Activated B cell treated with CpG ODN at 0.5 μM for 24 hours (primary cell): ENCODE results near the gene GOLT1A. TPM values are rescaled to one million over a fixed set of nuclear protein-coding genes. Genes with fewer than 3 reads are reported as not detected.

Source experiments
- ATAC-seq: fragments of 200-7000 bp; cut with Tn5 transposase; one replicate; pipeline ENCODE4 v1.10.0; 2021; ENCODE audit warnings: low read depth, mild to moderate bottlenecking, moderate library complexity
- CTCF ChIA-PET: fragments of 350-600 bp; sonication (Branson Sonifier 250); formaldehyde crosslinking; loops from one replicate; lab custom pipeline; 2021; ENCODE audit warnings: antibody characterized with exemption; lab: Charles Lee
- POLR2A ChIA-PET: fragments of 350-600 bp; sonication (Branson Sonifier 250); formaldehyde crosslinking; loops from one replicate; lab custom pipeline; 2021; ENCODE audit warnings: antibody characterized with exemption; lab: Charles Lee
- DNase-seq: peaks from one replicate; pipeline ENCODE4 v3.0.0; 2022
- H3K27ac Mint-ChIP-seq: one replicate; pipeline ENCODE4 v1.8.0; 2020; ENCODE audit warnings: mixed read lengths
- H3K27me3 Mint-ChIP-seq: one replicate; pipeline ENCODE4 v1.8.0; 2021; ENCODE audit warnings: mixed read lengths
- H3K36me3 Mint-ChIP-seq: one replicate; pipeline ENCODE4 v1.8.0; 2021; ENCODE audit warnings: low read depth, mixed read lengths
- H3K4me1 Mint-ChIP-seq: one replicate; pipeline ENCODE4 v1.8.0; 2021; ENCODE audit warnings: mixed read lengths
- H3K4me3 Mint-ChIP-seq: one replicate; pipeline ENCODE4 v1.8.0; 2020; ENCODE audit warnings: mild to moderate bottlenecking, mixed read lengths
- H3K9me3 Mint-ChIP-seq: one replicate; pipeline ENCODE4 v1.8.0; 2020; ENCODE audit warnings: mixed read lengths
- intact Hi-C: fragments of 100-400 bp; cut with micrococcal nuclease; formaldehyde crosslinking; loops from one replicate; pipeline ENCODE4 v1.15.1; 2024
- total RNA-seq: library from RNA; stranded (reverse); gene quantifications from 2 replicates; pipeline ENCODE4 v1.2.3, GENCODE V29; 2022
- TF ChIP-seq, protein P1 (sequence below): fragments of 200-600 bp; IDR thresholded peaks from one replicate; pipeline ENCODE4 v1.8.0; 2022; ENCODE audit warnings: antibody characterized with exemption, mild to moderate bottlenecking

GOLT1A gene
- total RNA-seq, 1 donor from 2014 or later: not detected

GRCh38 chr1:204205486-204205885 lies 8.3 kb downstream of the GOLT1A start:
- intact Hi-C loops: no loop called here
- H3K27me3 Mint-ChIP-seq: peaks cover 28% of the 10 kb centered on the region
- DNase-seq: no peak
- no peaks in the 10 kb centered on the region for H3K4me1 Mint-ChIP-seq
- TF ChIP-seq, protein P1, sequence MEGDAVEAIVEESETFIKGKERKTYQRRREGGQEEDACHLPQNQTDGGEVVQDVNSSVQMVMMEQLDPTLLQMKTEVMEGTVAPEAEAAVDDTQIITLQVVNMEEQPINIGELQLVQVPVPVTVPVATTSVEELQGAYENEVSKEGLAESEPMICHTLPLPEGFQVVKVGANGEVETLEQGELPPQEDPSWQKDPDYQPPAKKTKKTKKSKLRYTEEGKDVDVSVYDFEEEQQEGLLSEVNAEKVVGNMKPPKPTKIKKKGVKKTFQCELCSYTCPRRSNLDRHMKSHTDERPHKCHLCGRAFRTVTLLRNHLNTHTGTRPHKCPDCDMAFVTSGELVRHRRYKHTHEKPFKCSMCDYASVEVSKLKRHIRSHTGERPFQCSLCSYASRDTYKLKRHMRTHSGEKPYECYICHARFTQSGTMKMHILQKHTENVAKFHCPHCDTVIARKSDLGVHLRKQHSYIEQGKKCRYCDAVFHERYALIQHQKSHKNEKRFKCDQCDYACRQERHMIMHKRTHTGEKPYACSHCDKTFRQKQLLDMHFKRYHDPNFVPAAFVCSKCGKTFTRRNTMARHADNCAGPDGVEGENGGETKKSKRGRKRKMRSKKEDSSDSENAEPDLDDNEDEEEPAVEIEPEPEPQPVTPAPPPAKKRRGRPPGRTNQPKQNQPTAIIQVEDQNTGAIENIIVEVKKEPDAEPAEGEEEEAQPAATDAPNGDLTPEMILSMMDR: no peak
- H3K36me3 Mint-ChIP-seq: no peaks in the 10 kb centered on the region
- no peak for ATAC-seq
- no peak overlapping the region for H3K4me3 Mint-ChIP-seq
- no peaks in the 10 kb centered on the region for H3K9me3 Mint-ChIP-seq
- POLR2A ChIA-PET: interaction anchor here (0.6 kb wide), 1 partner anchor 155 kb away, joined by 3 read pairs; no protein-coding TSS in a partner anchor
- CTCF ChIA-PET: interaction anchor here (1.0 to 2.4 kb wide), 4 partner anchors 11 to 193 kb away, joined by 3 to 17 read pairs (median 12); no protein-coding TSS in a partner anchor
- H3K27ac Mint-ChIP-seq: no peak overlapping the region

GRCh38 chr1:204204944-204205343 lies 8.8 kb downstream of the GOLT1A start:
- Mint-ChIP-seq H3K4me1 (no peaks in the 10 kb centered on the region), H3K4me3 (no peak overlapping the region), H3K36me3 (no peaks in the 10 kb centered on the region), H3K9me3 (no peaks in the 10 kb centered on the region), H3K27me3 (peaks cover 28% of the 10 kb centered on the region), H3K27ac (no peak overlapping the region)
- TF ChIP-seq, protein P1: no peak
- no peak for ATAC-seq
- CTCF ChIA-PET: interaction anchor here (1.0 kb wide), 1 partner anchor 194 kb away, joined by 3 read pairs; no protein-coding TSS in a partner anchor
- POLR2A ChIA-PET: no interaction called here
- no peak for DNase-seq
- intact Hi-C loops: no loop called here

DNA sequence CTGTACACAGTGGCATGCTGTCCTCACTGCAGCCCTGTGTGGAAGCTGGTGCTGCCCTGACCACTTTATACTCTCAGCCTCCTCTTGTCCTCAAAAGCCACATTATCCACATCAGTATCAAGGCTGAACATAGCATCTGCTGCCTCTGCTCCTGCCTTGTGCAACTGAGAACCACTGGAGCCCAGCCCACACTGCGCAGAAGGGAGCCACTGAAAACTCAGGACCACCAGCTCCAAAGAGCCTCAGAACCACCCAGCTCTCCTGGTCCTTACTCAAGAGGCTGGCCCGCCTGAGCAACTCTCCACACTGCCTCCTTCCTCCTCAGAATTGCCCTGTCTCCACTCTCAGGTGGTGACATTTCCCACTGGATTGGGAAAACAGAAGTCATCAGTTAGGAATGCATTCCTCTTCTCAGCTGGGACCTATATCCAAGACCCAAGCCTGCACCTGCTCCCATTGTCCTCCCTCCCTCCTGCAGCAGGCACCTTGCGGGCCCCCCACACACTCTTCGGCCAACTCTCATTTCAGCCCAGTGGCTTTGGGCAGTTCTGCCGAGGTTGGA lies 10.5 kb downstream of the GOLT1A start:
- CTCF ChIA-PET: no interaction called here
- POLR2A ChIA-PET: no interaction called here
- H3K9me3 Mint-ChIP-seq: no peaks in the 10 kb centered on the region
- no peak overlapping the region for H3K4me3 Mint-ChIP-seq
- DNase-seq: no peak
- H3K27ac Mint-ChIP-seq: no peak overlapping the region
- TF ChIP-seq, protein P1: no peak
- H3K36me3 Mint-ChIP-seq: no peaks in the 10 kb centered on the region
- ATAC-seq: no peak
- H3K27me3 Mint-ChIP-seq: peaks cover 30% of the 10 kb centered on the region
- no peaks in the 10 kb centered on the region for H3K4me1 Mint-ChIP-seq
- intact Hi-C loops: no loop called here

GRCh38 chr1:204202481-204202880 lies 11.3 kb downstream of the GOLT1A start:
- TF ChIP-seq, protein P1: no peak
- no peak for DNase-seq
- Mint-ChIP-seq H3K27ac (no peak overlapping the region), H3K9me3 (no peaks in the 10 kb centered on the region), H3K27me3 (peaks cover 28% of the 10 kb centered on the region), H3K4me3 (no peak overlapping the region), H3K4me1 (no peaks in the 10 kb centered on the region), H3K36me3 (no peaks in the 10 kb centered on the region)
- POLR2A ChIA-PET: no interaction called here
- intact Hi-C loops: no loop called here
- no peak for ATAC-seq
- CTCF ChIA-PET: no interaction called here

DNA sequence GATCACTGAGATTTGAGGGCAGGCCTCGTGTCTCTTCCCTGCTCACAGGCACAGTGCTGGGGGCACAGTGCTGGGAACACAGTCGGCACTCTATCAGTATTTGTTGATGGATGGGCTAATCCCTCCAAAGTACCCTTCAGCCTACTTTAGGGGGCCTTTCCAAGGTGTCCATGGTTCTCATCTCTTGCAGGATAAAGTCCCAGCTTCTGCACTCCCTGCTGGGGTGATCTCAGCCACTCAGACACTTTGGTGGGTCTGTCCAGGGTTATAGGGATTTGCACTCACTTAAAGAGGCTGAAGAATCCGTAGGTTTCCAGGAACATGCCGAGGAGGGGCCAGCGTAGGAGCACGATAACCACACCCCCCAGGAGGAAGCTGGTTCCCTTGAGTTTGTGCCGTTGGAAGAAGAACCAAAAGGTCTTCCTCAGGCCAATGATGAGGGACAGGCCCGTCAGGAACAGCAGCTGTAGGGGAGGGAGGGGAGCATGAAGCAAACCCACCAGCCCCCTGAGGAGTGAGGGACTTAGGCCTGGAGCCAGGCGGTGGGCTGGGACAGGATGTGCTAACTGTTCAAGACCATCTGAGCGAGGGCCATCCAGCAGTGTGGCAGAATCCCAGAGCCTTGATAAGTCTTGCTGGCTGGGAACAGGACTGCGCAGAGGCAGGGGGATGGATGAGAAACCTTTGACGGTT lies 12.3 kb downstream of the GOLT1A start:
- TF ChIP-seq, protein P1: no peak
- ChIA-PET CTCF (interaction anchor here (0.5 kb wide), 1 partner anchor 670 kb away, joined by 3 read pairs; no protein-coding TSS in a partner anchor), POLR2A (no interaction called here)
- Mint-ChIP-seq H3K36me3 (no peaks in the 10 kb centered on the region), H3K27me3 (peaks cover 23% of the 10 kb centered on the region), H3K9me3 (no peaks in the 10 kb centered on the region), H3K4me1 (no peaks in the 10 kb centered on the region), H3K27ac (no peak overlapping the region), H3K4me3 (no peak overlapping the region)
- intact Hi-C loops: no loop called here
- ATAC-seq: no peak
- DNase-seq: no peak
